CD4-positive, alpha-beta T cell (primary cell): ENCODE results near the gene LARGE1. TPM values are rescaled to one million over a fixed set of nuclear protein-coding genes. Genes with fewer than 3 reads are reported as not detected.
"Not testable (repeated sequence)": the region's sequence is repeated elsewhere in the genome, so short reads cannot be mapped to it uniquely, and the experiment has no call there.

Source experiments
- ATAC-seq: fragments of 200-7000 bp; cut with Tn5 transposase; one replicate; pipeline ENCODE4 v1.10.0; 2022; ENCODE audit warnings: mild to moderate bottlenecking; ENCODE audit not compliant: poor library complexity
- CTCF ChIA-PET: fragments of 350-600 bp; sonication (Branson Sonifier 250); formaldehyde crosslinking; loops from one replicate; lab custom pipeline; 2021; ENCODE audit warnings: antibody characterized with exemption, inconsistent platforms; lab: Charles Lee
- POLR2A ChIA-PET: fragments of 350-600 bp; sonication (Branson Sonifier 250); formaldehyde crosslinking; loops from one replicate; lab custom pipeline; 2021; ENCODE audit warnings: antibody characterized with exemption, inconsistent platforms; lab: Charles Lee
- DNase-seq, 14 experiments: peaks; one replicate each; pipeline ENCODE4 v3.0.0-alpha.2; 2013 to 2020; ENCODE audit warnings: mixed read lengths in 2 of 14
- H3K27ac ChIP-seq, 2 donors: one replicate each; pipeline versions ENCODE4 v1.5.1 to v1.7.0; 2013; ENCODE audit warnings: low read length in 2 of 2, low read depth in 1 of 2, mild to moderate bottlenecking in 1 of 2
- H3K27me3 ChIP-seq, 2 experiments: 1 replicate in 1 of 2; 2 replicates in 1 of 2; pipeline versions ENCODE4 v1.6.1 to v1.7.0; 2013; ENCODE audit warnings: low read length in 2 of 2, control low read depth in 1 of 2, mild to moderate bottlenecking in 1 of 2, moderate library complexity in 1 of 2; ENCODE audit not compliant: insufficient read depth in 2 of 2, control insufficient read depth in 1 of 2
- H3K36me3 ChIP-seq: one replicate; pipeline ENCODE4 v1.6.1; 2013; ENCODE audit warnings: low read length, control low read depth; ENCODE audit not compliant: insufficient read depth
- H3K4me1 ChIP-seq: one replicate; pipeline ENCODE4 v1.6.1; 2013; ENCODE audit warnings: low read length, control low read depth; ENCODE audit not compliant: insufficient read depth
- H3K4me3 ChIP-seq: one replicate; pipeline ENCODE4 v1.5.1; 2013; ENCODE audit warnings: mild to moderate bottlenecking, low read length, moderate library complexity
- H3K9me3 ChIP-seq, 2 experiments: 1 replicate in 1 of 2; 2 replicates in 1 of 2; pipeline versions ENCODE4 v1.6.1 to v1.7.0; 2013; ENCODE audit warnings: low read length in 2 of 2, mild to moderate bottlenecking in 2 of 2, control low read depth in 1 of 2, moderate library complexity in 1 of 2; ENCODE audit not compliant: control insufficient read depth in 1 of 2, insufficient read depth in 1 of 2
- H3K27ac Mint-ChIP-seq: one replicate; pipeline ENCODE4 v1.8.0; 2020; ENCODE audit warnings: mixed read lengths
- H3K27me3 Mint-ChIP-seq: one replicate; pipeline ENCODE4 v1.8.0; 2021; ENCODE audit warnings: mixed read lengths
- H3K36me3 Mint-ChIP-seq: one replicate; pipeline ENCODE4 v1.8.0; 2021; ENCODE audit warnings: low read depth, mixed read lengths
- H3K4me1 Mint-ChIP-seq: one replicate; pipeline ENCODE4 v1.8.0; 2021; ENCODE audit warnings: low read depth, mixed read lengths
- H3K4me3 Mint-ChIP-seq: one replicate; pipeline ENCODE4 v1.8.0; 2020; ENCODE audit warnings: mild to moderate bottlenecking, mixed read lengths
- H3K9me3 Mint-ChIP-seq: one replicate; pipeline ENCODE4 v1.8.0; 2020; ENCODE audit warnings: mixed read lengths
- CTCF ChIP-seq: fragments of 200-600 bp; IDR thresholded peaks from one replicate; pipeline ENCODE4 v1.8.0; 2022; ENCODE audit warnings: antibody characterized with exemption, mild to moderate bottlenecking
- intact Hi-C, 2 experiments: fragments of 100-400 bp; cut with DNase I in 1 of 2; cut with micrococcal nuclease in 1 of 2; formaldehyde crosslinking; loops; one replicate each; pipeline versions ENCODE4 v1.15.1 to v1.9.0; 2023 to 2025; cut with DNase I, micrococcal nuclease
- total RNA-seq, 174 experiments: library from RNA in 2 of 174; stranded (reverse) in 2 of 174; gene quantifications; one replicate each; pipeline ENCODE4 v1.2.3 and lab custom pipeline; 2021 to 2026

LARGE1 gene
- total RNA-seq, 2 experiments from 2014 or later: 0.14 to 0.70 TPM

- H3K27me3 ChIP-seq: no peaks in the 10 kb centered on the region
- ATAC-seq (no peak), DNase-seq (no peak)
- ChIA-PET POLR2A (no interaction called here), CTCF (no interaction called here)
- H3K36me3 ChIP-seq: no peaks in the 10 kb centered on the region
- H3K4me1 ChIP-seq: no peaks in the 10 kb centered on the region
- Mint-ChIP-seq H3K4me3 (no peak overlapping the region), H3K27ac (no peak overlapping the region), H3K36me3 (no peaks in the 10 kb centered on the region), H3K27me3 (no peaks in the 10 kb centered on the region), H3K4me1 (no peaks in the 10 kb centered on the region), H3K9me3 (peaks cover 4% of the 10 kb centered on the region)
- no peak for TF ChIP-seq CTCF
- intact Hi-C loops: no loop called here
- no peak overlapping the region for H3K27ac ChIP-seq
- no peak overlapping the region for H3K4me3 ChIP-seq
- H3K9me3 ChIP-seq: peaks cover 0 to 4% of the 10 kb centered on the region in 2 experiments
These were observed 547.4 kb downstream of the LARGE1 start for GRCh38 chr22:33372875-33373274.

GRCh38 chr22:33363256-33363655 is 557.0 kb downstream of the LARGE1 start:
- H3K27ac Mint-ChIP-seq, H3K4me3 ChIP-seq, H3K4me1 ChIP-seq, ATAC-seq, H3K4me1 Mint-ChIP-seq, H3K36me3 ChIP-seq, H3K36me3 Mint-ChIP-seq, intact Hi-C loops, H3K9me3 ChIP-seq, DNase-seq, POLR2A ChIA-PET, H3K9me3 Mint-ChIP-seq, H3K27me3 ChIP-seq, H3K27me3 Mint-ChIP-seq, CTCF ChIA-PET, H3K4me3 Mint-ChIP-seq, H3K27ac ChIP-seq: not testable (repeated sequence)

- H3K9me3 ChIP-seq: peaks cover 0 to 3% of the 10 kb centered on the region in 2 experiments
- DNase-seq (no peak), ATAC-seq (no peak)
- H3K4me1 Mint-ChIP-seq: no peaks in the 10 kb centered on the region
- no peaks in the 10 kb centered on the region for H3K36me3 ChIP-seq
- no peak overlapping the region for H3K27ac ChIP-seq
- H3K4me1 ChIP-seq: no peaks in the 10 kb centered on the region
- POLR2A ChIA-PET: no interaction called here
- H3K27me3 Mint-ChIP-seq: no peaks in the 10 kb centered on the region
- CTCF ChIA-PET: no interaction called here
- no peaks in the 10 kb centered on the region for H3K36me3 Mint-ChIP-seq
- H3K27ac Mint-ChIP-seq: no peak overlapping the region
- H3K4me3 ChIP-seq: no peak overlapping the region
- no peak for TF ChIP-seq CTCF
- no peaks in the 10 kb centered on the region for H3K9me3 Mint-ChIP-seq
- intact Hi-C loops: no loop called here
- H3K4me3 Mint-ChIP-seq: no peak overlapping the region
- H3K27me3 ChIP-seq: no peaks in the 10 kb centered on the region
These were observed 557.6 kb downstream of the LARGE1 start for GRCh38 chr22:33362702-33363101.

DNA sequence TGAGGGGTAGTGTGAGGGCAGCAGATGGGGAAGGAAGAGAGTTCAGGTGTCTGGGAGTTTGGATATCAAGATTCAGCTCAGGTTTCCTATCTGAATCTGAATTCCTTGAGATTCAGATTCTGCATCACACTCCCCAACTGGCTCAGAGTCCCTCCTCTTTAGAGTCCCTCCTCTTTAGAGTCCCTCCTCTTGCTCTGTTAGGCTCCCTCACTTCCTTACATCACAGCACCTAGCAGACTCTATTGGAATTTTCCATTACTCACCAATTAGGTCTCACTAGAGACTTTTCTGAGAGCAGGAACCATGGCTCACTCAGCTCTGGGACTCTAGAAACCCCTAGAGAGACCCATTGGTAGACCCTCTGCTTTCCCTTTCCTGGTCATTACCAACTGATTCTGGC is 558.7 kb downstream of the LARGE1 start:
- DNase-seq (no peak), ATAC-seq (no peak)
- Mint-ChIP-seq H3K4me3 (no peak overlapping the region), H3K9me3 (no peaks in the 10 kb centered on the region), H3K27ac (no peak overlapping the region), H3K36me3 (no peaks in the 10 kb centered on the region), H3K4me1 (no peaks in the 10 kb centered on the region), H3K27me3 (no peaks in the 10 kb centered on the region)
- TF ChIP-seq CTCF: no peak
- CTCF ChIA-PET: no interaction called here
- Histone ChIP-seq H3K9me3 (peaks cover 0 to 3% of the 10 kb centered on the region in 2 experiments), H3K36me3 (no peaks in the 10 kb centered on the region), H3K27ac (no peak overlapping the region), H3K27me3 (no peaks in the 10 kb centered on the region), H3K4me3 (no peak overlapping the region), H3K4me1 (no peaks in the 10 kb centered on the region)
- intact Hi-C loops: no loop called here
- POLR2A ChIA-PET: no interaction called here
